GM12878 (cell line): ENCODE results near the gene PRKAR2B. TPM values are rescaled to one million over a fixed set of nuclear protein-coding genes. Genes with fewer than 3 reads are reported as not detected.

ENCODE experiments used
- CBFB ChIP-seq: IDR thresholded peaks from 2 replicates; pipeline ENCODE4 v1.6.1; 2016; ENCODE audit warnings: antibody characterized with exemption, low read depth
- CBX3 ChIP-seq: fragments of 200-600 bp; sonication (generic); IDR thresholded peaks from 2 replicates; pipeline ENCODE4 v1.6.1; 2016; ENCODE audit warnings: low read depth, borderline replicate concordance
- DPF2 ChIP-seq: fragments of 450-650 bp; IDR thresholded peaks from 2 replicates; pipeline ENCODE4 v1.6.1; 2017; ENCODE audit warnings: mild to moderate bottlenecking
- KDM1A ChIP-seq: fragments of 200-600 bp; sonication (generic); IDR thresholded peaks from 2 replicates; pipeline ENCODE4 v1.6.1; 2016; ENCODE audit warnings: borderline replicate concordance
- NR2C2 ChIP-seq: IDR thresholded peaks from 2 replicates; pipeline ENCODE4 v1.6.1; 2011; ENCODE audit warnings: borderline replicate concordance, low read depth; ENCODE audit not compliant: control insufficient read depth, insufficient read length
- NRF1 ChIP-seq: conservative IDR thresholded peaks from 2 replicates; pipeline ENCODE4 v1.6.1; 2011; ENCODE audit warnings: mild to moderate bottlenecking, low read depth, low read length, improper control_type of control experiment
- SUPT20H ChIP-seq: IDR thresholded peaks from 2 replicates; pipeline ENCODE4 v1.6.1; 2011; ENCODE audit warnings: low read depth, mild to moderate bottlenecking, low read length, moderate library complexity, borderline replicate concordance; ENCODE audit not compliant: control insufficient read depth
- ZBED1 ChIP-seq: IDR thresholded peaks from 2 replicates; pipeline ENCODE4 v1.6.1; 2016; ENCODE audit warnings: borderline replicate concordance
- ZNF24 ChIP-seq: fragments of 450-650 bp; IDR thresholded peaks from 2 replicates; pipeline ENCODE4 v1.6.1; 2017; ENCODE audit warnings: antibody characterized with exemption, mild to moderate bottlenecking
- polyA plus RNA-seq, 11 experiments: library from polyadenylated mRNA; depleted of rRNA in 4 of 11; unstranded in 6 of 11; stranded (reverse) in 5 of 11; fragments of >200 nt; fragmentation: Nextera tagmentation in 4 of 11; fragmentation: Illumina TruSeq in 1 of 11; extraction: Ambion mirVana in 4 of 11; extraction: Trizol in 1 of 11; gene quantifications; 1 replicate in 1 of 11; 2 replicates in 10 of 11; pipeline versions ENCODE4 v1.2.1 to v1.2.3, GENCODE V29; 2011 to 2016; ENCODE audit warnings: inconsistent platforms in 2 of 11, missing spikeins in 2 of 11, low read depth in 1 of 11
- total RNA-seq, 4 experiments: library from RNA; depleted of rRNA in 3 of 4; stranded (reverse); fragments of >200 nt in 3 of 4; fragmentation: Illumina TruSeq in 1 of 4; extraction: Trizol in 1 of 4; gene quantifications; 2 replicates each; pipeline versions ENCODE4 v1.2.1 to v1.2.3, GENCODE V29; 2013 to 2021
- TF ChIP-seq, protein P1 (sequence below): fragments of 450-650 bp; IDR thresholded peaks from 2 replicates; pipeline ENCODE4 v1.6.1; 2018; ENCODE audit warnings: borderline replicate concordance, mild to moderate bottlenecking; ENCODE audit not compliant: partially characterized antibody
- TF ChIP-seq, protein P2 (sequence below): fragments of 450-650 bp; IDR thresholded peaks from 2 replicates; pipeline ENCODE4 v1.6.1; 2017; ENCODE audit warnings: low read depth, mild to moderate bottlenecking, moderate library complexity
- TF ChIP-seq, protein P3 (sequence below): fragments of 450-650 bp; IDR thresholded peaks from 2 replicates; pipeline ENCODE4 v1.6.1; 2017; ENCODE audit warnings: mild to moderate bottlenecking, moderate library complexity

PRKAR2B gene
- total and polyA plus RNA-seq, 10 of the 15 experiments (the other 5 are each of a cell fraction or from before 2014, with no cell fraction given), result 0.01 to 0.18 (median 0.04) TPM; not detected in 4

DNA sequence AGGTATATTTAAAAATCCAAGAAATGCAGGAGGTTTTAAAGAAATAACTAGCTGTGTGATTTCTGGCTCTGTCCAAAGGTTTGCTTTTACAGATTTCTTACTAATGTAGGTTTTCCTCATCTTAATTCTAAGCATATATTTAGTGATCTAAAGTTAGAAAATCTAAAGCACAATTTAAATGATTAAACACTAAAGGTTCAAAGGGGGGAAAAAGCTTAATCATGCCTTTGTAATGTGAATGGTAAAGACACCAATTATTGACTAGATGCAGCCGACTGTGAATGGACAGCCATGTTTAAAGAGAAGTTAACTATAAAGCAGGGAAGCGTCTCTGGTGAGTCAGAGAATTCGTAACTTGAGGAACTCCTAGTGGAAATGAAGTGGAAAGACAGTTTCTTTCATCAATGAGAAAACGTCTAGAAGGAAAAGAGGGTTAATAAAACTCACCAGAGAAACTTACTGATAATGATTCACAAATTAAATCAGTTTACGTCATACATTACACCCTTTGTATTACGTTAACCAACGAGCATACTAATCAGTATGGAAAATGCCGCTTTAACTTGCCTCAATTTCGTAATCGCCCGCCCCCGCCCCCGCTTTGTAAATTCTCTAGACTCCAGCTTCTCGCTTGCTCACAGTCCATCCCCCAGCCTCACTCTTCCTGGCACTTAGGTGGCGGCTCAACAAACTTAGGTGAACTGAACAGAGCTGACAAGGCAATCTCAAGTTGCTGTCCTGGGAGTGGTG lies 123.2 kb downstream of the PRKAR2B start (continued):
- TF ChIP-seq, protein P1, sequence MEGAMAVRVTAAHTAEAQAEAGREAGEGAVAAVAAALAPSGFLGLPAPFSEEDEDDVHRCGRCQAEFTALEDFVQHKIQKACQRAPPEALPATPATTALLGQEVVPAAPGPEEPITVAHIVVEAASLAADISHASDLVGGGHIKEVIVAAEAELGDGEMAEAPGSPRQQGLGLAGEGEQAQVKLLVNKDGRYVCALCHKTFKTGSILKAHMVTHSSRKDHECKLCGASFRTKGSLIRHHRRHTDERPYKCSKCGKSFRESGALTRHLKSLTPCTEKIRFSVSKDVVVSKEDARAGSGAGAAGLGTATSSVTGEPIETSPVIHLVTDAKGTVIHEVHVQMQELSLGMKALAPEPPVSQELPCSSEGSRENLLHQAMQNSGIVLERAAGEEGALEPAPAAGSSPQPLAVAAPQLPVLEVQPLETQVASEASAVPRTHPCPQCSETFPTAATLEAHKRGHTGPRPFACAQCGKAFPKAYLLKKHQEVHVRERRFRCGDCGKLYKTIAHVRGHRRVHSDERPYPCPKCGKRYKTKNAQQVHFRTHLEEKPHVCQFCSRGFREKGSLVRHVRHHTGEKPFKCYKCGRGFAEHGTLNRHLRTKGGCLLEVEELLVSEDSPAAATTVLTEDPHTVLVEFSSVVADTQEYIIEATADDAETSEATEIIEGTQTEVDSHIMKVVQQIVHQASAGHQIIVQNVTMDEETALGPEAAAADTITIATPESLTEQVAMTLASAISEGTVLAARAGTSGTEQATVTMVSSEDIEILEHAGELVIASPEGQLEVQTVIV, result no peak
- no peak for TF ChIP-seq CBX3
- no peak for TF ChIP-seq CBFB
- TF ChIP-seq, protein P2, sequence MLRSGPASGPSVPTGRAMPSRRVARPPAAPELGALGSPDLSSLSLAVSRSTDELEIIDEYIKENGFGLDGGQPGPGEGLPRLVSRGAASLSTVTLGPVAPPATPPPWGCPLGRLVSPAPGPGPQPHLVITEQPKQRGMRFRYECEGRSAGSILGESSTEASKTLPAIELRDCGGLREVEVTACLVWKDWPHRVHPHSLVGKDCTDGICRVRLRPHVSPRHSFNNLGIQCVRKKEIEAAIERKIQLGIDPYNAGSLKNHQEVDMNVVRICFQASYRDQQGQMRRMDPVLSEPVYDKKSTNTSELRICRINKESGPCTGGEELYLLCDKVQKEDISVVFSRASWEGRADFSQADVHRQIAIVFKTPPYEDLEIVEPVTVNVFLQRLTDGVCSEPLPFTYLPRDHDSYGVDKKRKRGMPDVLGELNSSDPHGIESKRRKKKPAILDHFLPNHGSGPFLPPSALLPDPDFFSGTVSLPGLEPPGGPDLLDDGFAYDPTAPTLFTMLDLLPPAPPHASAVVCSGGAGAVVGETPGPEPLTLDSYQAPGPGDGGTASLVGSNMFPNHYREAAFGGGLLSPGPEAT, result no peak
- no peak for TF ChIP-seq ZNF24
- TF ChIP-seq, protein P3, sequence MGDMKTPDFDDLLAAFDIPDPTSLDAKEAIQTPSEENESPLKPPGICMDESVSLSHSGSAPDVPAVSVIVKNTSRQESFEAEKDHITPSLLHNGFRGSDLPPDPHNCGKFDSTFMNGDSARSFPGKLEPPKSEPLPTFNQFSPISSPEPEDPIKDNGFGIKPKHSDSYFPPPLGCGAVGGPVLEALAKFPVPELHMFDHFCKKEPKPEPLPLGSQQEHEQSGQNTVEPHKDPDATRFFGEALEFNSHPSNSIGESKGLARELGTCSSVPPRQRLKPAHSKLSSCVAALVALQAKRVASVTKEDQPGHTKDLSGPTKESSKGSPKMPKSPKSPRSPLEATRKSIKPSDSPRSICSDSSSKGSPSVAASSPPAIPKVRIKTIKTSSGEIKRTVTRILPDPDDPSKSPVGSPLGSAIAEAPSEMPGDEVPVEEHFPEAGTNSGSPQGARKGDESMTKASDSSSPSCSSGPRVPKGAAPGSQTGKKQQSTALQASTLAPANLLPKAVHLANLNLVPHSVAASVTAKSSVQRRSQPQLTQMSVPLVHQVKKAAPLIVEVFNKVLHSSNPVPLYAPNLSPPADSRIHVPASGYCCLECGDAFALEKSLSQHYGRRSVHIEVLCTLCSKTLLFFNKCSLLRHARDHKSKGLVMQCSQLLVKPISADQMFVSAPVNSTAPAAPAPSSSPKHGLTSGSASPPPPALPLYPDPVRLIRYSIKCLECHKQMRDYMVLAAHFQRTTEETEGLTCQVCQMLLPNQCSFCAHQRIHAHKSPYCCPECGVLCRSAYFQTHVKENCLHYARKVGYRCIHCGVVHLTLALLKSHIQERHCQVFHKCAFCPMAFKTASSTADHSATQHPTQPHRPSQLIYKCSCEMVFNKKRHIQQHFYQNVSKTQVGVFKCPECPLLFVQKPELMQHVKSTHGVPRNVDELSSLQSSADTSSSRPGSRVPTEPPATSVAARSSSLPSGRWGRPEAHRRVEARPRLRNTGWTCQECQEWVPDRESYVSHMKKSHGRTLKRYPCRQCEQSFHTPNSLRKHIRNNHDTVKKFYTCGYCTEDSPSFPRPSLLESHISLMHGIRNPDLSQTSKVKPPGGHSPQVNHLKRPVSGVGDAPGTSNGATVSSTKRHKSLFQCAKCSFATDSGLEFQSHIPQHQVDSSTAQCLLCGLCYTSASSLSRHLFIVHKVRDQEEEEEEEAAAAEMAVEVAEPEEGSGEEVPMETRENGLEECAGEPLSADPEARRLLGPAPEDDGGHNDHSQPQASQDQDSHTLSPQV, result no peak
- TF ChIP-seq NR2C2, result no peak
- TF ChIP-seq NRF1, result no peak
- no peak for TF ChIP-seq KDM1A
- TF ChIP-seq ZBED1, result no peak
- no peak for TF ChIP-seq SUPT20H
- no peak for TF ChIP-seq DPF2
